ENCODE data around the gene GPBAR1.

GRCh38 chr2:218219934-218220333 is 40.9 kb upstream of the GPBAR1 start:
- TF ChIP-seq, protein P1, sequence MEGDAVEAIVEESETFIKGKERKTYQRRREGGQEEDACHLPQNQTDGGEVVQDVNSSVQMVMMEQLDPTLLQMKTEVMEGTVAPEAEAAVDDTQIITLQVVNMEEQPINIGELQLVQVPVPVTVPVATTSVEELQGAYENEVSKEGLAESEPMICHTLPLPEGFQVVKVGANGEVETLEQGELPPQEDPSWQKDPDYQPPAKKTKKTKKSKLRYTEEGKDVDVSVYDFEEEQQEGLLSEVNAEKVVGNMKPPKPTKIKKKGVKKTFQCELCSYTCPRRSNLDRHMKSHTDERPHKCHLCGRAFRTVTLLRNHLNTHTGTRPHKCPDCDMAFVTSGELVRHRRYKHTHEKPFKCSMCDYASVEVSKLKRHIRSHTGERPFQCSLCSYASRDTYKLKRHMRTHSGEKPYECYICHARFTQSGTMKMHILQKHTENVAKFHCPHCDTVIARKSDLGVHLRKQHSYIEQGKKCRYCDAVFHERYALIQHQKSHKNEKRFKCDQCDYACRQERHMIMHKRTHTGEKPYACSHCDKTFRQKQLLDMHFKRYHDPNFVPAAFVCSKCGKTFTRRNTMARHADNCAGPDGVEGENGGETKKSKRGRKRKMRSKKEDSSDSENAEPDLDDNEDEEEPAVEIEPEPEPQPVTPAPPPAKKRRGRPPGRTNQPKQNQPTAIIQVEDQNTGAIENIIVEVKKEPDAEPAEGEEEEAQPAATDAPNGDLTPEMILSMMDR (IDR thresholded peaks at IDR 0.05), result no peak
- no peak for TF ChIP-seq EZH2 (IDR thresholded peaks at IDR 0.05; ENCODE audit: borderline replicate concordance, insufficient read depth, low read depth, low read length, poor library complexity, severe bottlenecking)
